Breast epithelium (tissue), 4 donors: Measurements from ENCODE around the gene REELD1. TPM values are rescaled to one million over a fixed set of nuclear protein-coding genes. Genes with fewer than 3 reads are reported as not detected.

ENCODE experiments used
- DNase-seq, 2 donors: peaks; one replicate each; pipeline ENCODE4 v3.0.0-alpha.2; 2019; ENCODE audit warnings: low spot score in 2 of 2
- H3K27ac ChIP-seq, 2 donors: fragments of 200-600 bp; sonication (generic) in 1 of 2; one replicate each; pipeline ENCODE4 v1.5.1; 2016 to 2019; ENCODE audit warnings: mild to moderate bottlenecking in 1 of 2
- H3K27me3 ChIP-seq, 2 donors: fragments of 200-600 bp; sonication (generic) in 1 of 2; one replicate each; pipeline versions ENCODE4 v1.5.1 to v1.6.0; 2017 to 2019; ENCODE audit warnings: control low read depth in 1 of 2, mild to moderate bottlenecking in 1 of 2
- H3K36me3 ChIP-seq: fragments of 200-600 bp; one replicate; pipeline ENCODE4 v1.5.1; 2019
- H3K4me1 ChIP-seq, 2 donors: fragments of 200-600 bp; sonication (generic); one replicate each; pipeline ENCODE4 v1.5.1; 2016 to 2019; ENCODE audit warnings: control low read depth in 1 of 2
- H3K4me3 ChIP-seq, 3 donors: fragments of 200-600 bp; sonication (generic); 1 replicate in 2 of 3; 2 replicates in 1 of 3; pipeline ENCODE4 v1.5.1; 2016 to 2019; ENCODE audit warnings: mild to moderate bottlenecking in 3 of 3, moderate library complexity in 2 of 3
- H3K9me3 ChIP-seq, 2 donors: fragments of 200-600 bp; sonication (generic) in 1 of 2; one replicate each; pipeline ENCODE4 v1.5.1; 2016 to 2019; ENCODE audit warnings: control low read depth in 1 of 2
- POLR2A ChIP-seq: fragments of 450-650 bp; IDR thresholded peaks from one replicate; pipeline ENCODE4 v1.6.1; 2016; ENCODE audit warnings: antibody characterized with exemption, mild to moderate bottlenecking, moderate library complexity
- POLR2AphosphoS5 ChIP-seq, 3 donors: sonication (generic); formaldehyde crosslinking; IDR thresholded peaks; one replicate each; pipeline ENCODE4 v1.6.1; 2017; ENCODE audit warnings: antibody characterized with exemption in 3 of 3
- intact Hi-C: fragments of 100-400 bp; cut with DNase I; formaldehyde crosslinking; loops from one replicate; pipeline ENCODE4 v1.15.1; 2023; ENCODE audit warnings: low total_unique reads
- total RNA-seq, 3 donors: library from RNA; depleted of rRNA; stranded (reverse); fragments of >200 nt; gene quantifications; one replicate each; pipeline ENCODE4 v1.1.0, GENCODE V29; 2016
- TF ChIP-seq, protein P1 (sequence below), 3 donors: fragments of 450-650 bp; IDR thresholded peaks; one replicate each; pipeline ENCODE4 v1.5.1; 2016 to 2017; ENCODE audit warnings: antibody characterized with exemption in 3 of 3, mild to moderate bottlenecking in 3 of 3, moderate library complexity in 3 of 3

Gene REELD1
- total RNA-seq, 3 donors from 2014 or later: 0.73 to 1.3 (median 0.98) TPM

- Histone ChIP-seq H3K9me3 (no peaks in the 10 kb centered on the region), H3K27ac (no peak overlapping the region), H3K4me3 (no peak overlapping the region), H3K4me1 (no peaks in the 10 kb centered on the region), H3K27me3 (no peaks in the 10 kb centered on the region), H3K36me3 (no peaks in the 10 kb centered on the region)
- intact Hi-C loops: no loop called here
- DNase-seq: no peak
- TF ChIP-seq POLR2AphosphoS5 (IDR thresholded peaks at IDR 0.05) (no peak), POLR2A (no peak)
- TF ChIP-seq, protein P1, sequence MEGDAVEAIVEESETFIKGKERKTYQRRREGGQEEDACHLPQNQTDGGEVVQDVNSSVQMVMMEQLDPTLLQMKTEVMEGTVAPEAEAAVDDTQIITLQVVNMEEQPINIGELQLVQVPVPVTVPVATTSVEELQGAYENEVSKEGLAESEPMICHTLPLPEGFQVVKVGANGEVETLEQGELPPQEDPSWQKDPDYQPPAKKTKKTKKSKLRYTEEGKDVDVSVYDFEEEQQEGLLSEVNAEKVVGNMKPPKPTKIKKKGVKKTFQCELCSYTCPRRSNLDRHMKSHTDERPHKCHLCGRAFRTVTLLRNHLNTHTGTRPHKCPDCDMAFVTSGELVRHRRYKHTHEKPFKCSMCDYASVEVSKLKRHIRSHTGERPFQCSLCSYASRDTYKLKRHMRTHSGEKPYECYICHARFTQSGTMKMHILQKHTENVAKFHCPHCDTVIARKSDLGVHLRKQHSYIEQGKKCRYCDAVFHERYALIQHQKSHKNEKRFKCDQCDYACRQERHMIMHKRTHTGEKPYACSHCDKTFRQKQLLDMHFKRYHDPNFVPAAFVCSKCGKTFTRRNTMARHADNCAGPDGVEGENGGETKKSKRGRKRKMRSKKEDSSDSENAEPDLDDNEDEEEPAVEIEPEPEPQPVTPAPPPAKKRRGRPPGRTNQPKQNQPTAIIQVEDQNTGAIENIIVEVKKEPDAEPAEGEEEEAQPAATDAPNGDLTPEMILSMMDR (IDR thresholded peaks at IDR 0.05): no peak
Observed at GRCh38 chr4:146247356-146247755, 33.0 kb downstream of the REELD1 start.

- Histone ChIP-seq H3K4me1 (no peaks in the 10 kb centered on the region), H3K27me3 (no peaks in the 10 kb centered on the region), H3K36me3 (peaks cover 7% of the 10 kb centered on the region), H3K27ac (no peak overlapping the region), H3K4me3 (no peak overlapping the region), H3K9me3 (no peaks in the 10 kb centered on the region)
- DNase-seq: no peak
- intact Hi-C loops: no loop called here
- no peak for TF ChIP-seq POLR2AphosphoS5 (IDR thresholded peaks at IDR 0.05)
- no peak for TF ChIP-seq POLR2A
- TF ChIP-seq, protein P1 (IDR thresholded peaks at IDR 0.05): no peak
Observed at GRCh38 chr4:146252969-146253611, 38.8 kb downstream of the REELD1 start.

GRCh38 chr4:146255463-146255862 lies 41.1 kb downstream of the REELD1 start:
- intact Hi-C loops: no loop called here

GRCh38 chr4:146255874-146256273 lies 41.5 kb downstream of the REELD1 start:
- intact Hi-C loops: no loop called here
- Histone ChIP-seq H3K27me3 (no peaks in the 10 kb centered on the region), H3K36me3 (peaks cover 7% of the 10 kb centered on the region), H3K9me3 (no peaks in the 10 kb centered on the region), H3K4me3 (no peak overlapping the region), H3K27ac (no peak overlapping the region), H3K4me1 (no peaks in the 10 kb centered on the region)
- no peak for TF ChIP-seq POLR2AphosphoS5 (IDR thresholded peaks at IDR 0.05)
- no peak for DNase-seq

More at GRCh38 chr4:146255463-146255862, 41.1 kb downstream of the REELD1 start:
- TF ChIP-seq POLR2AphosphoS5 (IDR thresholded peaks at IDR 0.05) (no peak), POLR2A (no peak)
- TF ChIP-seq, protein P1 (IDR thresholded peaks at IDR 0.05): no peak
- peaks cover 7% of the 10 kb centered on the region for H3K36me3 ChIP-seq
- H3K27me3 ChIP-seq: no peaks in the 10 kb centered on the region
- H3K27ac ChIP-seq: no peak overlapping the region
- DNase-seq: no peak
- H3K4me1 ChIP-seq: no peaks in the 10 kb centered on the region
- no peaks in the 10 kb centered on the region for H3K9me3 ChIP-seq
- H3K4me3 ChIP-seq: no peak overlapping the region

- no peaks in the 10 kb centered on the region for H3K27me3 ChIP-seq
- H3K36me3 ChIP-seq: peaks cover 7% of the 10 kb centered on the region
- H3K4me1 ChIP-seq: no peaks in the 10 kb centered on the region
- no peak overlapping the region for H3K4me3 ChIP-seq
- intact Hi-C loops: no loop called here
- DNase-seq: no peak
- H3K9me3 ChIP-seq: no peaks in the 10 kb centered on the region
- H3K27ac ChIP-seq: no peak overlapping the region
- TF ChIP-seq, protein P1 (IDR thresholded peaks at IDR 0.05): no peak
- TF ChIP-seq POLR2AphosphoS5 (IDR thresholded peaks at IDR 0.05): no peak
- no peak for TF ChIP-seq POLR2A
Observed at GRCh38 chr4:146256328-146256727, 42.0 kb downstream of the REELD1 start.
